GM12878 (cell line): ENCODE data around the gene FBN2. TPM values are rescaled to one million over a fixed set of nuclear protein-coding genes. Genes with fewer than 3 reads are reported as not detected.

ENCODE experiments used
- ATAC-seq: fragments of 200-7000 bp; cut with Tn5 transposase; 3 replicates; pipeline ENCODE4 v1.9.1; 2020; ENCODE audit warnings: mild to moderate bottlenecking, moderate library complexity
- BruUV-seq: library from RNA; stranded (reverse); fragments of 400-500 nt; replicated peaks from 2 replicates; lab custom pipeline; 2021; lab: Mats Ljungman, UMichigan
- CTCF ChIA-PET: fragments of 300-600 bp; sonication (Branson Sonifier 250); formaldehyde crosslinking; extraction: SDS; loops from one replicate; lab custom pipeline; 2021; ENCODE audit warnings: inconsistent platforms; lab: Yijun Ruan, JAX
- POLR2A ChIA-PET: fragments of 350-600 bp; formaldehyde crosslinking; extraction: SDS; loops from one replicate; lab custom pipeline; 2021; ENCODE audit warnings: inconsistent platforms; lab: Charles Lee
- RAD21 ChIA-PET: fragments of 300-600 bp; sonication (Branson Sonifier 250); formaldehyde crosslinking; loops from one replicate; lab custom pipeline; 2023; ENCODE audit warnings: antibody characterized with exemption; ENCODE audit not compliant: unreplicated experiment; lab: Charles Lee
- SMC1A ChIA-PET: fragments of 300-600 bp; sonication (Branson Sonifier 250); formaldehyde crosslinking; loops from one replicate; lab custom pipeline; 2023; ENCODE audit not compliant: unreplicated experiment, uncharacterized antibody; lab: Charles Lee
- DNase-seq: peaks from one replicate; pipeline ENCODE4 v3.0.0-alpha.2; 2011; ENCODE audit warnings: low read depth, low spot score
- FAIRE-seq: peaks from 3 replicates; lab custom pipeline; 2011; peaks lifted over from hg19 to GRCh38; lab: Jason Lieb, UNC
- H2AFZ ChIP-seq: 2 replicates; pipeline ENCODE4 v1.6.0; 2011; ENCODE audit warnings: low read depth, low read length, control low read depth; ENCODE audit not compliant: control insufficient read depth
- H3K27ac ChIP-seq: 2 replicates; pipeline ENCODE4 v1.5.1; 2011; ENCODE audit warnings: control low read depth; ENCODE audit not compliant: control insufficient read depth, insufficient read depth
- H3K27me3 ChIP-seq, 2 experiments: replicated peaks in 1 of 2; 2 replicates each; pipeline versions ENCODE4 v1.6.0 to v1.6.1; 2011; ENCODE audit warnings: low read length in 1 of 2; ENCODE audit not compliant: control insufficient read depth in 2 of 2, insufficient read depth in 2 of 2
- H3K36me3 ChIP-seq, 2 experiments: 2 replicates each; pipeline ENCODE4 v1.5.1; 2011; ENCODE audit warnings: low read length in 1 of 2; ENCODE audit not compliant: control insufficient read depth in 2 of 2, insufficient read depth in 2 of 2
- H3K4me1 ChIP-seq: 2 replicates; pipeline ENCODE4 v1.6.1; 2011; ENCODE audit warnings: mild to moderate bottlenecking, low read length, moderate library complexity, mixed read lengths; ENCODE audit not compliant: control insufficient read depth, insufficient read depth
- H3K4me2 ChIP-seq: 2 replicates; pipeline ENCODE4 v1.6.0; 2011; ENCODE audit warnings: control low read depth; ENCODE audit not compliant: control insufficient read depth, insufficient read depth
- H3K4me3 ChIP-seq: fragments of 200-600 bp; sonication (generic); 2 replicates; pipeline ENCODE4 v1.5.1; 2016
- H3K79me2 ChIP-seq: 2 replicates; pipeline ENCODE4 v1.6.0; 2011; ENCODE audit warnings: low read length; ENCODE audit not compliant: control insufficient read depth, insufficient read depth
- H3K9ac ChIP-seq: 2 replicates; pipeline ENCODE4 v1.8.0; 2011; ENCODE audit warnings: low read length, control low read depth, mixed read lengths; ENCODE audit not compliant: control insufficient read depth, insufficient read depth
- H3K9me3 ChIP-seq: replicated peaks from 3 replicates; pipeline ENCODE4 v1.5.1; 2011; ENCODE audit warnings: mild to moderate bottlenecking, low read length; ENCODE audit not compliant: control insufficient read depth, insufficient read depth
- H4K20me1 ChIP-seq: 2 replicates; pipeline ENCODE4 v1.6.0; 2011; ENCODE audit not compliant: control insufficient read depth, insufficient read depth
- CHD4 ChIP-seq: fragments of 200-600 bp; sonication (generic); IDR thresholded peaks from 2 replicates; pipeline ENCODE4 v1.6.1; 2016; ENCODE audit warnings: mild to moderate bottlenecking
- CREM ChIP-seq: IDR thresholded peaks from 2 replicates; pipeline ENCODE4 v1.6.1; 2014; ENCODE audit warnings: antibody characterized with exemption, low read depth
- FOS ChIP-seq: IDR thresholded peaks from 3 replicates; pipeline ENCODE4 v1.6.1; 2011; ENCODE audit warnings: borderline replicate concordance; ENCODE audit not compliant: insufficient read length; ENCODE audit errors: extremely low read depth
- IKZF1 ChIP-seq: fragments of 450-650 bp; conservative IDR thresholded peaks from 2 replicates; pipeline ENCODE4 v1.6.1; 2017; ENCODE audit warnings: antibody characterized with exemption, mild to moderate bottlenecking
- RBBP5 ChIP-seq: fragments of 200-600 bp; sonication (generic); conservative IDR thresholded peaks from 2 replicates; pipeline ENCODE4 v1.6.1; 2016
- RUNX3 ChIP-seq: IDR thresholded peaks from 2 replicates; pipeline ENCODE4 v1.6.1; 2012; ENCODE audit warnings: low read length, inconsistent platforms
- SP1 ChIP-seq: IDR thresholded peaks from one replicate; pipeline ENCODE4 v1.6.1; 2011; ENCODE audit warnings: low read depth, low read length
- SREBF1 ChIP-seq: IDR thresholded peaks from 2 replicates; pipeline ENCODE4 v1.6.1; 2012; ENCODE audit warnings: mild to moderate bottlenecking, low read length
- YY1 ChIP-seq: IDR thresholded peaks from 2 replicates; pipeline ENCODE4 v1.6.1; 2011; ENCODE audit warnings: low read depth, mild to moderate bottlenecking, low read length
- ZNF622 ChIP-seq: fragments of 450-650 bp; IDR thresholded peaks from 2 replicates; pipeline ENCODE4 v1.6.1; 2017; ENCODE audit warnings: mild to moderate bottlenecking, inconsistent platforms
- WGBS: methylation state at CpG from one replicate; pipeline ENCODE4 v1.1.6; 2016; ENCODE audit warnings: low lambda C conversion rate; ENCODE audit not compliant: insufficient replicate concordance, insufficient coverage; ENCODE audit errors: missing lambda C conversion rate; 5-methylcytosine and 5-hydroxymethylcytosine counted together
- in situ Hi-C: fragments of 300-500 bp; cut with MboI; formaldehyde crosslinking; loops from 9 replicates; pipeline ENCODE4 v1.14.3; 2018; ENCODE audit warnings: mixed read lengths
- intact Hi-C: fragments of 100-400 bp; cut with micrococcal nuclease; formaldehyde crosslinking; loops from one replicate; pipeline ENCODE4 v1.14.2; 2022; ENCODE audit not compliant: unreplicated experiment
- polyA plus RNA-seq, 11 experiments: library from polyadenylated mRNA; depleted of rRNA in 4 of 11; unstranded in 6 of 11; stranded (reverse) in 5 of 11; fragments of >200 nt; fragmentation: Nextera tagmentation in 4 of 11; fragmentation: Illumina TruSeq in 1 of 11; extraction: Ambion mirVana in 4 of 11; extraction: Trizol in 1 of 11; gene quantifications; 1 replicate in 1 of 11; 2 replicates in 10 of 11; pipeline versions ENCODE4 v1.2.1 to v1.2.3, GENCODE V29; 2011 to 2016; ENCODE audit warnings: inconsistent platforms in 2 of 11, missing spikeins in 2 of 11, low read depth in 1 of 11
- total RNA-seq, 4 experiments: library from RNA; depleted of rRNA in 3 of 4; stranded (reverse); fragments of >200 nt in 3 of 4; fragmentation: Illumina TruSeq in 1 of 4; extraction: Trizol in 1 of 4; gene quantifications; 2 replicates each; pipeline versions ENCODE4 v1.2.1 to v1.2.3, GENCODE V29; 2013 to 2021
- TF ChIP-seq, protein P1 (sequence below): fragments of 450-650 bp; IDR thresholded peaks from 2 replicates; pipeline ENCODE4 v1.6.1; 2018; ENCODE audit warnings: mild to moderate bottlenecking, low read depth, moderate library complexity; ENCODE audit not compliant: partially characterized antibody
- TF ChIP-seq, protein P2 (sequence below): IDR thresholded peaks from 2 replicates; pipeline ENCODE4 v1.6.1; 2011; ENCODE audit warnings: low read depth, low read length, improper control_type of control experiment, borderline replicate concordance
- TF ChIP-seq, protein P3 (sequence below): fragments of 450-650 bp; IDR thresholded peaks from 2 replicates; pipeline ENCODE4 v1.6.1; 2016; ENCODE audit warnings: mild to moderate bottlenecking, moderate library complexity, borderline replicate concordance
- TF ChIP-seq, protein P4 (sequence below): IDR thresholded peaks from 2 replicates; pipeline ENCODE4 v1.6.1; 2011; ENCODE audit warnings: borderline replicate concordance, low read depth, mild to moderate bottlenecking, moderate library complexity, low read length; ENCODE audit not compliant: insufficient read depth, poor library complexity, severe bottlenecking

Gene FBN2
- total and polyA plus RNA-seq, 10 of the 15 experiments (the other 5 are each of a cell fraction or from before 2014, with no cell fraction given), result 0.01 to 0.98 (median 0.10) TPM; not detected in 3

DNA sequence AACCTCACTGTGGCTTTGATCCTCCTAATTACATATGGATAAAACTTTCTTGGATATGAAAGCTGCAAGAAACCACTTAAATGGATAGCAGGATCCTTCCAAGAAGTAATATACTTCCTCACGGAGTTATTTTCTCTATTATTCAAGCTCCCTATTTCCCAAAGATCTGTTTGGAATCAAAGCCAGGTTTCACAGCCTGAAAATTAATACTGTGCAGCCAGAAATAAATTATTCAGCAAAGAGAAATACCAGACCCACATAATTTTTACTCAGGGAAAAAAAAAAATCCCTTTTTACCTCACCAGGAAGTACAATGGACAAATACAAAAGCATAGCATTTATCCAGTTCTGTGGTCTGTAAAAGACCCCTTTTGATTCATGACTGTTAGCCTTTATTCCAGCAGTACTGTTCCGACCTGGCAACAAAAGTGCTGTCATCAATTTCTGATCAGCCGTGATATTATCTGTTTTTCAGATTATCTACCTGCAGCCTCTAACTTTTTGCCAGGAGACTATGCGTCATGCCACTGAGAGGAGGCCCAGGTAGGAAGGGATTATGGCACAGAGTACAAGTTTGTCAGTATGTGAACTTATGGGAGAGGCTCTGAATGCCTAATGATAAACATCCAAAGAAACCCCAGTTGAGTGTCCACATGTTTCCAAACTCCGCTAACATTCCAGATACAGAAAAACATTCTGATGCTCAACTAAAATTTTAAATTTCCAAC is 57.0 kb downstream of the FBN2 start:
- Histone ChIP-seq H3K4me2 (no peak overlapping the region), H2AFZ (no peak overlapping the region), H3K9ac (no peak overlapping the region), H3K79me2 (no peaks in the 10 kb centered on the region), H3K4me1 (no peaks in the 10 kb centered on the region)
- DNase-seq (no peak), FAIRE-seq (no peak)
- no TSS peak for BruUV-seq
- 61% methylated on average over 5 of the region's 5 CpGs for WGBS
- POLR2A ChIA-PET, result no interaction called here
- TF ChIP-seq CHD4 (no peak), RBBP5 (no peak), IKZF1 (no peak), RUNX3 (no peak), ZNF622 (no peak), SP1 (no peak), YY1 (no peak), SREBF1 (no peak), FOS (no peak), CREM (no peak)
- TF ChIP-seq, protein P1, sequence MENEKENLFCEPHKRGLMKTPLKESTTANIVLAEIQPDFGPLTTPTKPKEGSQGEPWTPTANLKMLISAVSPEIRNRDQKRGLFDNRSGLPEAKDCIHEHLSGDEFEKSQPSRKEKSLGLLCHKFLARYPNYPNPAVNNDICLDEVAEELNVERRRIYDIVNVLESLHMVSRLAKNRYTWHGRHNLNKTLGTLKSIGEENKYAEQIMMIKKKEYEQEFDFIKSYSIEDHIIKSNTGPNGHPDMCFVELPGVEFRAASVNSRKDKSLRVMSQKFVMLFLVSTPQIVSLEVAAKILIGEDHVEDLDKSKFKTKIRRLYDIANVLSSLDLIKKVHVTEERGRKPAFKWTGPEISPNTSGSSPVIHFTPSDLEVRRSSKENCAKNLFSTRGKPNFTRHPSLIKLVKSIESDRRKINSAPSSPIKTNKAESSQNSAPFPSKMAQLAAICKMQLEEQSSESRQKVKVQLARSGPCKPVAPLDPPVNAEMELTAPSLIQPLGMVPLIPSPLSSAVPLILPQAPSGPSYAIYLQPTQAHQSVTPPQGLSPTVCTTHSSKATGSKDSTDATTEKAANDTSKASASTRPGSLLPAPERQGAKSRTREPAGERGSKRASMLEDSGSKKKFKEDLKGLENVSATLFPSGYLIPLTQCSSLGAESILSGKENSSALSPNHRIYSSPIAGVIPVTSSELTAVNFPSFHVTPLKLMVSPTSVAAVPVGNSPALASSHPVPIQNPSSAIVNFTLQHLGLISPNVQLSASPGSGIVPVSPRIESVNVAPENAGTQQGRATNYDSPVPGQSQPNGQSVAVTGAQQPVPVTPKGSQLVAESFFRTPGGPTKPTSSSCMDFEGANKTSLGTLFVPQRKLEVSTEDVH, result no peak
- TF ChIP-seq, protein P2, sequence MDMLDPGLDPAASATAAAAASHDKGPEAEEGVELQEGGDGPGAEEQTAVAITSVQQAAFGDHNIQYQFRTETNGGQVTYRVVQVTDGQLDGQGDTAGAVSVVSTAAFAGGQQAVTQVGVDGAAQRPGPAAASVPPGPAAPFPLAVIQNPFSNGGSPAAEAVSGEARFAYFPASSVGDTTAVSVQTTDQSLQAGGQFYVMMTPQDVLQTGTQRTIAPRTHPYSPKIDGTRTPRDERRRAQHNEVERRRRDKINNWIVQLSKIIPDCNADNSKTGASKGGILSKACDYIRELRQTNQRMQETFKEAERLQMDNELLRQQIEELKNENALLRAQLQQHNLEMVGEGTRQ, result no peak
- TF ChIP-seq, protein P3, sequence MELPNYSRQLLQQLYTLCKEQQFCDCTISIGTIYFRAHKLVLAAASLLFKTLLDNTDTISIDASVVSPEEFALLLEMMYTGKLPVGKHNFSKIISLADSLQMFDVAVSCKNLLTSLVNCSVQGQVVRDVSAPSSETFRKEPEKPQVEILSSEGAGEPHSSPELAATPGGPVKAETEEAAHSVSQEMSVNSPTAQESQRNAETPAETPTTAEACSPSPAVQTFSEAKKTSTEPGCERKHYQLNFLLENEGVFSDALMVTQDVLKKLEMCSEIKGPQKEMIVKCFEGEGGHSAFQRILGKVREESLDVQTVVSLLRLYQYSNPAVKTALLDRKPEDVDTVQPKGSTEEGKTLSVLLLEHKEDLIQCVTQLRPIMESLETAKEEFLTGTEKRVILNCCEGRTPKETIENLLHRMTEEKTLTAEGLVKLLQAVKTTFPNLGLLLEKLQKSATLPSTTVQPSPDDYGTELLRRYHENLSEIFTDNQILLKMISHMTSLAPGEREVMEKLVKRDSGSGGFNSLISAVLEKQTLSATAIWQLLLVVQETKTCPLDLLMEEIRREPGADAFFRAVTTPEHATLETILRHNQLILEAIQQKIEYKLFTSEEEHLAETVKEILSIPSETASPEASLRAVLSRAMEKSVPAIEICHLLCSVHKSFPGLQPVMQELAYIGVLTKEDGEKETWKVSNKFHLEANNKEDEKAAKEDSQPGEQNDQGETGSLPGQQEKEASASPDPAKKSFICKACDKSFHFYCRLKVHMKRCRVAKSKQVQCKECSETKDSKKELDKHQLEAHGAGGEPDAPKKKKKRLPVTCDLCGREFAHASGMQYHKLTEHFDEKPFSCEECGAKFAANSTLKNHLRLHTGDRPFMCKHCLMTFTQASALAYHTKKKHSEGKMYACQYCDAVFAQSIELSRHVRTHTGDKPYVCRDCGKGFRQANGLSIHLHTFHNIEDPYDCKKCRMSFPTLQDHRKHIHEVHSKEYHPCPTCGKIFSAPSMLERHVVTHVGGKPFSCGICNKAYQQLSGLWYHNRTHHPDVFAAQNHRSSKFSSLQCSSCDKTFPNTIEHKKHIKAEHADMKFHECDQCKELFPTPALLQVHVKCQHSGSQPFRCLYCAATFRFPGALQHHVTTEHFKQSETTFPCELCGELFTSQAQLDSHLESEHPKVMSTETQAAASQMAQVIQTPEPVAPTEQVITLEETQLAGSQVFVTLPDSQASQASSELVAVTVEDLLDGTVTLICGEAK, result no peak
- TF ChIP-seq, protein P4, sequence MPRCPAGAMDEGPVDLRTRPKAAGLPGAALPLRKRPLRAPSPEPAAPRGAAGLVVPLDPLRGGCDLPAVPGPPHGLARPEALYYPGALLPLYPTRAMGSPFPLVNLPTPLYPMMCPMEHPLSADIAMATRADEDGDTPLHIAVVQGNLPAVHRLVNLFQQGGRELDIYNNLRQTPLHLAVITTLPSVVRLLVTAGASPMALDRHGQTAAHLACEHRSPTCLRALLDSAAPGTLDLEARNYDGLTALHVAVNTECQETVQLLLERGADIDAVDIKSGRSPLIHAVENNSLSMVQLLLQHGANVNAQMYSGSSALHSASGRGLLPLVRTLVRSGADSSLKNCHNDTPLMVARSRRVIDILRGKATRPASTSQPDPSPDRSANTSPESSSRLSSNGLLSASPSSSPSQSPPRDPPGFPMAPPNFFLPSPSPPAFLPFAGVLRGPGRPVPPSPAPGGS, result no peak
- TF ChIP-seq, all 136 proteins: peak for 0
- ATAC-seq, result no peak
- ChIA-PET SMC1A (interaction anchor here (1.4 to 1.6 kb wide), 2 partner anchors 13 to 71 kb away, joined by 3 read pairs; no protein-coding TSS in a partner anchor), RAD21 (no interaction called here), CTCF (interaction anchor here (1.0 kb wide), 1 partner anchor 25 kb away, joined by 3 read pairs; no protein-coding TSS in a partner anchor)
- Histone ChIP-seq H3K9me3 (no peaks in the 10 kb centered on the region), H3K4me3 (no peak overlapping the region), H4K20me1 (no peaks in the 10 kb centered on the region), H3K36me3 (no peaks in the 10 kb centered on the region), H3K27me3 (no peaks in the 10 kb centered on the region), H3K27ac (no peak overlapping the region)
- in situ Hi-C loops, result no loop called here
- intact Hi-C loops, result no loop called here
